Testis (tissue), 3 donors: ENCODE results near the gene DHX9. TPM values are rescaled to one million over a fixed set of nuclear protein-coding genes. Genes with fewer than 3 reads are reported as not detected.

Experiments used
- DNase-seq: peaks from one replicate; pipeline ENCODE4 v3.0.0-alpha.2; 2019
- H3K27ac ChIP-seq, 2 donors: fragments of 200-600 bp; sonication (generic); one replicate each; pipeline ENCODE4 v1.5.1; 2019
- H3K27me3 ChIP-seq: fragments of 200-600 bp; sonication (generic); one replicate; pipeline ENCODE4 v1.5.1; 2019
- H3K36me3 ChIP-seq: fragments of 200-600 bp; sonication (generic); one replicate; pipeline ENCODE4 v1.5.1; 2017; ENCODE audit warnings: low read depth; ENCODE audit errors: missing control alignments
- H3K4me1 ChIP-seq: fragments of 200-600 bp; sonication (generic); one replicate; pipeline ENCODE4 v1.5.1; 2019
- H3K4me3 ChIP-seq, 2 donors: fragments of 200-600 bp; sonication (generic); one replicate each; pipeline ENCODE4 v1.5.1; 2017 to 2019
- H3K9me3 ChIP-seq: fragments of 200-600 bp; sonication (generic); one replicate; pipeline ENCODE4 v1.5.1; 2017
- POLR2A ChIP-seq: fragments of 450-650 bp; IDR thresholded peaks from one replicate; pipeline ENCODE4 v1.6.1; 2017; ENCODE audit warnings: antibody characterized with exemption, mild to moderate bottlenecking, moderate library complexity
- WGBS, 2 donors: methylation state at CpG; one replicate each; pipeline ENCODE4 v1.1.5; 2018; 5-methylcytosine and 5-hydroxymethylcytosine counted together
- intact Hi-C: fragments of 100-400 bp; cut with DNase I; formaldehyde crosslinking; loops from one replicate; pipeline ENCODE4 v1.15.1; 2023; ENCODE audit warnings: low total_unique reads
- polyA plus RNA-seq: library from polyadenylated mRNA; stranded (reverse); fragments of 350-450 nt; fragmentation: Illumina TruSeq; extraction: RNeasy Lipid Tissue Mini Kit (QIAGEN cat#74804); gene quantifications from one replicate; pipeline ENCODE4 v1.2.3, GENCODE V29; 2014; ENCODE audit warnings: low read depth, low replicate concordance; ENCODE audit not compliant: insufficient read depth
- total RNA-seq, 2 donors: library from RNA; depleted of rRNA; stranded (reverse); fragments of >200 nt; gene quantifications; one replicate each; pipeline ENCODE4 v1.2.3, GENCODE V29; 2016
- TF ChIP-seq, protein P1 (sequence below), 3 experiments: fragments of 450-650 bp in 2 of 3; fragments of 200-600 bp in 1 of 3; sonication (generic) in 1 of 3; IDR thresholded peaks; one replicate each; pipeline ENCODE4 v1.5.1; 2016 to 2019; ENCODE audit warnings: antibody characterized with exemption in 3 of 3, mild to moderate bottlenecking in 2 of 3, moderate library complexity in 1 of 3

DHX9 gene
- total and polyA plus RNA-seq, 3 donors from 2014 or later = 117 to 163 (median 139) TPM

DNA sequence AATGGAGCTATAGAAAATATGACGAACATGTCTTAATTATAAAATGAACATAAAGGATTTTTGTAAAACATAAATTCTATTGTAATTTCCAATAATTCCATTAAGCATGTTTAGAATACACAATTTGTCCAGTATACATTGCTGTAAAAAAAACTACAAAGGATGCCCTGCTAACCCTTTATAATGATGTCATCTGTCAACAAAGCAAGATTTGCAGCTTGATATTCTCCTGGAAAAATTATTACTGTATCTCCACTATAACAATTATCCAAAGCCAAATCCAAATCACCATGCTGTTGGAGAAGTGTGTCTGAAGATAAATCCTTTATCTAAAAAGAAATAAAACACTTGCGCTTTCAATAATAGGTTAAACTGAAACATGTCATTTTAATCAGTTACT lies 66.2 kb downstream of the DHX9 start:
- WGBS, 2 donors = 88 to 89% methylated on average over 2 of the region's 2 CpGs

GRCh38 chr1:182909578-182909977 lies 70.4 kb downstream of the DHX9 start:
- Histone ChIP-seq H3K27ac (no peak overlapping the region), H3K4me3 (no peak overlapping the region), H3K9me3 (no peaks in the 10 kb centered on the region), H3K36me3 (no peaks in the 10 kb centered on the region), H3K4me1 (no peaks in the 10 kb centered on the region), H3K27me3 (no peaks in the 10 kb centered on the region)
- intact Hi-C loops = no loop called here
- 73 to 85% methylated on average over 4 of the region's 4 CpGs for WGBS, 2 donors
- no peak for DNase-seq
- TF ChIP-seq, protein P1, sequence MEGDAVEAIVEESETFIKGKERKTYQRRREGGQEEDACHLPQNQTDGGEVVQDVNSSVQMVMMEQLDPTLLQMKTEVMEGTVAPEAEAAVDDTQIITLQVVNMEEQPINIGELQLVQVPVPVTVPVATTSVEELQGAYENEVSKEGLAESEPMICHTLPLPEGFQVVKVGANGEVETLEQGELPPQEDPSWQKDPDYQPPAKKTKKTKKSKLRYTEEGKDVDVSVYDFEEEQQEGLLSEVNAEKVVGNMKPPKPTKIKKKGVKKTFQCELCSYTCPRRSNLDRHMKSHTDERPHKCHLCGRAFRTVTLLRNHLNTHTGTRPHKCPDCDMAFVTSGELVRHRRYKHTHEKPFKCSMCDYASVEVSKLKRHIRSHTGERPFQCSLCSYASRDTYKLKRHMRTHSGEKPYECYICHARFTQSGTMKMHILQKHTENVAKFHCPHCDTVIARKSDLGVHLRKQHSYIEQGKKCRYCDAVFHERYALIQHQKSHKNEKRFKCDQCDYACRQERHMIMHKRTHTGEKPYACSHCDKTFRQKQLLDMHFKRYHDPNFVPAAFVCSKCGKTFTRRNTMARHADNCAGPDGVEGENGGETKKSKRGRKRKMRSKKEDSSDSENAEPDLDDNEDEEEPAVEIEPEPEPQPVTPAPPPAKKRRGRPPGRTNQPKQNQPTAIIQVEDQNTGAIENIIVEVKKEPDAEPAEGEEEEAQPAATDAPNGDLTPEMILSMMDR (IDR thresholded peaks at IDR 0.05) = no peak
- no peak for TF ChIP-seq POLR2A

More for the DNA sequence above, 66.2 kb downstream of the DHX9 start:
- TF ChIP-seq, protein P1 (IDR thresholded peaks at IDR 0.05) = no peak
- no peak for TF ChIP-seq POLR2A
- no peak overlapping the region for H3K4me3 ChIP-seq
- H3K27me3 ChIP-seq = no peaks in the 10 kb centered on the region
- H3K9me3 ChIP-seq = no peaks in the 10 kb centered on the region
- no peaks in the 10 kb centered on the region for H3K36me3 ChIP-seq
- DNase-seq = no peak
- no peaks in the 10 kb centered on the region for H3K4me1 ChIP-seq
- H3K27ac ChIP-seq = no peak overlapping the region
- intact Hi-C loops = no loop called here

- WGBS, 2 donors = 85 to 100% methylated on average over 1 of the region's 1 CpG
- intact Hi-C loops = no loop called here
- TF ChIP-seq POLR2A = no peak
- TF ChIP-seq, protein P1 (IDR thresholded peaks at IDR 0.05) = no peak
Observed at GRCh38 chr1:182910143-182910542, 71.0 kb downstream of the DHX9 start.

DNA sequence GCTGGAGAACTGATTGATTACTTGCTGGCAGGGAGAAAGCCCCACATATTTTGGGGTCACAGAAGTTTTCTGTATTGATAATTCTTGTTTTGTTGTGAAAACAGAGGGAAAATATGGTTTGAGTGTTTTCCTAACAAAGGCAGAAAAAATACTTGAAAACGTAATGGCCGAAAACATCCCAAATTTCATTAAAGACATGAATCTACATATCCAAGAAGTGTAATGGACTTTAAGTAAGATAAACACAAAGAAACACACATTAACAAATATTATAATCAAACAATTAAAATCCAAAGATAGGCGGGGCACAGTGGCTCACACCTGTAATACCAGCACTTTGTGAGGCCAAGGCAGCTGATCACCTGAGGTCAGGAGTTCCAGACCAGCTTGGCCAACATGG lies 74.3 kb downstream of the DHX9 start:
- TF ChIP-seq, protein P1 (IDR thresholded peaks at IDR 0.05) = no peak
- TF ChIP-seq POLR2A = no peak
- Histone ChIP-seq H3K27ac (no peak overlapping the region), H3K4me3 (no peak overlapping the region), H3K4me1 (no peaks in the 10 kb centered on the region), H3K9me3 (no peaks in the 10 kb centered on the region), H3K27me3 (no peaks in the 10 kb centered on the region), H3K36me3 (no peaks in the 10 kb centered on the region)
- intact Hi-C loops = no loop called here
- no peak for DNase-seq
- 94 to 95% methylated on average over 3 of the region's 3 CpGs for whole genome bisulfite sequencing, 2 donors

More at GRCh38 chr1:182910143-182910542, 71.0 kb downstream of the DHX9 start:
- H3K9me3 ChIP-seq = no peaks in the 10 kb centered on the region
- no peaks in the 10 kb centered on the region for H3K27me3 ChIP-seq
- no peaks in the 10 kb centered on the region for H3K4me1 ChIP-seq
- no peak overlapping the region for H3K4me3 ChIP-seq
- no peaks in the 10 kb centered on the region for H3K36me3 ChIP-seq
- no peak overlapping the region for H3K27ac ChIP-seq
- DNase-seq = no peak

GRCh38 chr1:182917378-182917777 lies 78.2 kb downstream of the DHX9 start:
- Histone ChIP-seq H3K4me1 (no peaks in the 10 kb centered on the region), H3K4me3 (no peak overlapping the region), H3K27ac (no peak overlapping the region), H3K36me3 (no peaks in the 10 kb centered on the region), H3K27me3 (no peaks in the 10 kb centered on the region), H3K9me3 (no peaks in the 10 kb centered on the region)
- TF ChIP-seq, protein P1 (IDR thresholded peaks at IDR 0.05) = no peak
- TF ChIP-seq POLR2A = no peak
- WGBS, 2 donors = 83 to 86% methylated on average over 3 of the region's 3 CpGs
- intact Hi-C loops = no loop called here
- no peak for DNase-seq
